Measurements from ENCODE around the gene SAP30BP.
A peak's percentile ranks its signal among the peaks of the same experiment; 100 is the strongest.

The SAP30BP gene

DNA sequence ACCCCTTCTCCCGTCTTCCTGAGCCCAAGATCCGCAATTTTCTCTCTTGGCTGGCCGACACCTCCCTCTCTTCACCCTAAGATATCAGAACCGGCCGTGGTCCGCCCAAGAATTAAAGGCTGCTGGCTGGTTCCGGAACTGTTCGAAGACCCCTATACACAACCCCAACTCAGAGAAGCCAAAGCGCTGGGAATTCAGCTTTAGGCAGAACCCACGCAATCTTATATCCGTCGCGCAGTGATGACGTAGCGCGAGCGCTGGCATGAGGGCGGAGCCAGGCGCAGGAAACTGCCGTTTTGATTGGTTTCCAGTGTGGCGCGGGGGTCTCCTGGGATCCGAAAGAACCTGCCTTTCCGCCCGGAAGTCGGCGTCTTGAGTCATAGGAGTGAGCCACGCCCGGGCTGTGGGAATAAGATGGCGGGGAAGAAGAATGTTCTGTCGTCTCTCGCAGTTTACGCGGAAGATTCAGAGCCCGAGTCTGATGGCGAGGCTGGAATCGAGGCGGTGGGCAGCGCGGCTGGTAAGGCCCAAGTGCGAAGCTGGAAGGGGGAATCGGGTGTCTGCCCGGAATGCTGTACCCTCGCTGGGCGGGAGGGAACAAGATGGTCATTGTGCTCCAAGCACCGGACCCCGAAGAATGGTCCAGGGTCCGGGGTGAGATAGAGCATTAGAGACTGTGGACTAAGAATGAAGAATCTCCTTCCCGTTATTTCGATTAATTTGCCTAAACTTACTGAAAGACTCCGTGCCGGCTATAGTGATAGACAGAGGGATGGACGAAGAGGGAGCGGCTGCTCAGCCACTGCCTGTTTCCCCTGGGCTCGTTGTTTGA, at the start of gene SAP30BP, which contains the start of gene RECQL5:
Gene SAP30BP (plus strand): TSS at position 380 of the 832 bp plus-strand sequence. CDS start 35 bp downstream, at position 415.
Gene RECQL5 (minus strand): TSS at position 196 of the 832 bp plus-strand sequence. CDS start 597 bp downstream, outside the sequence.
- DNase-seq: peak; percentile 98

DNA sequence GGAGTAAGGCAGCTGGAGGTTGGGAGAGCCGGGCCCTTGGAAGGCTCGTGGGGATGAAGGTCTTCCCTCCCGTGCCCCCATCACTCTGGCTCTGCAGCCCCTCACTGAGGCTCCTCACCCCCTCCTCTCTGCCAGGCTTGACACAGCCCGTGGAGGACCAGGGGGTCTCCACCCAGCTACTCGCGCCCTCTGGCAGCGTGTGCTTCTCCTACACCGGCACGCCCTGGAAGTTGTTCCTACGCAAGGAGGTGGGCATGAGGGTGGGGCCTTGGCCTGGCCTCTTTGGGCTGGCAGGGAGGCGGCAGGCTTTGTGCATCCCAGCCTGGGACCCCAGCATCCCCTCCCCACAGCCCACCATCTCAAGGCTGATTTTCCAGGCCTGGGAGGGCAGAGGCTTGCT, 49.5 kb upstream of the SAP30BP start:
- no peak for DNase-seq

DNA sequence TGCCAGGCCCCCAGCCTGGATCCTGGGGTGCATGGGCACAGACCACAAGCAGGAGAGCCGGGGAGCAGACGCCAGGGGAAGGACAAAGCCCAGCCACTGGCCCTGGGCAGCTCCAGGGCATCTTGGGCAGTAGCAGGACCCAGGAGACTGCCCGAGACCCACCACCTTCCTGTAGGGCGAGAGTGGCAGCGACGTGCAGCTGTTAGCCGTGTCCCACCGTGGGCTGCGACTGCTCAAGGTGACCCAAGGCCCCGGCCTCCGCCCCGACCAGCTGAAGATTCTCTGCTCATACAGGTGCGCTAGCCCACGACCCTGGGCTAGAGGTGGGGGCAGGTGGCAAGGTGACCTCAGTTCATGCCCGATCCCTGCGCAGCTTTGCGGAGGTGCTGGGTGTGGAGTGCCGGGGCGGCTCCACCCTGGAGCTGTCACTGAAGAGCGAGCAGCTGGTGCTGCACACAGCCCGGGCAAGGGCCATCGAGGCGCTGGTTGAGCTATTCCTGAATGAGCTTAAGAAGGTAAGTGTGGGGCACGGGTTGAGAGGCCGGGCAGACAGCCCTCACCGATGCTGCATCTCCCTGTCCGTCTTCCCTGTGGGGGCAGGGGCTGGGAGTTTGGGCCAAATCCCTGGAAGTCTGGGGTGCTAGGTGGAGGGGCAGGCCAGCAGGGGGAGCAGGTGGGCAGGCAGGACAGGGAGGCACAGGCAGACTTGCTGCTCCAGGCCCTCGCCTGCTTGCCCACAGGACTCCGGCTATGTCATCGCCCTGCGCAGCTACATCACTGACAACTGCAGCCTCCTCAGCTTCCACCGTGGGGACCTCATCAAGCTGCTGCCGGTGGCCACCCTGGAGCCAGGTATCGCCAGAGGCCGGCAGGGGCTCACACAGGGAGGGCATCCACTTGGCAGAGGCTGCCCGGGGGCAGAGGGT, 47.4 kb upstream of the SAP30BP start:
- peak; percentile 42 for DNase-seq

DNA sequence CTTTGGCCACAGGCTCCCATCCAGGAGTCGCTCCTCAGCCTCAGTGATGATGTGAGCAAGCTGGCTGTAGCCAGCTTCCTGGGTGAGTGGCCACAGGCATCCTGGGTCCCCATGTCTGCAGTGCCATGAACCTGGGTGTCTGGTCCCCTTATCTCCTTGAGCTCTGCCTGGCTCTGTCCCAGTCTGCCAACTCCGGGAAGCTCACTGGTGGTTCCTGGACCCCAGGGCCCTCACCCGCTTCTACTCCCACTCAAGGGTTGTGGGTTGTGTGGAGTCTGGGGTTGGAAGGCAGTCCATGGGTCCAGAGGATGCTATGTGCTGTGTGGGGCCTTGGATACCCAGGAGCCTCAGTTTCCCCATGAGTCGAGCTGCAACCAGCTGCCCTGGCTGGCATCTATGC, 45.6 kb upstream of the SAP30BP start:
- no peak for DNase-seq

DNA sequence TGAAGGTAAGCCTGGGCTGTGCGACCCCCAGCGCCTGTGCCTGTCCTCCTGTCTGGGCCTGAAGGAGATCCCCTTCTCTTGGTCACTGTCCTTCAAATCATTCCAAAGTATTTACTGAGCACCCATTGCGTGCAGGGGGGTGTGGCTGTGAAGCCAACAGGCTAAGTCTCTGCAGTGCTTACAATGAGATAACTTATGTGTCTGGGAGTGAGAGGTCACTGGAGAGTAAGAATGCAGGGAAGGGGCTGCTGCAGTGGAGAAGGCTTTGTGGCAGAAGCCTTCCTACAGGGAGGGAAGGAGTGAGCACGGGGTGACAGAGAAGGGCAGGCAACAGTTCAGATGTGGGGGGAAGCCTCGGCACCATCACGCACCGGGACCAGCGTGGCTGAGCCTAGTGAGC, 45.1 kb upstream of the SAP30BP start:
- DNase-seq: no peak

DNA sequence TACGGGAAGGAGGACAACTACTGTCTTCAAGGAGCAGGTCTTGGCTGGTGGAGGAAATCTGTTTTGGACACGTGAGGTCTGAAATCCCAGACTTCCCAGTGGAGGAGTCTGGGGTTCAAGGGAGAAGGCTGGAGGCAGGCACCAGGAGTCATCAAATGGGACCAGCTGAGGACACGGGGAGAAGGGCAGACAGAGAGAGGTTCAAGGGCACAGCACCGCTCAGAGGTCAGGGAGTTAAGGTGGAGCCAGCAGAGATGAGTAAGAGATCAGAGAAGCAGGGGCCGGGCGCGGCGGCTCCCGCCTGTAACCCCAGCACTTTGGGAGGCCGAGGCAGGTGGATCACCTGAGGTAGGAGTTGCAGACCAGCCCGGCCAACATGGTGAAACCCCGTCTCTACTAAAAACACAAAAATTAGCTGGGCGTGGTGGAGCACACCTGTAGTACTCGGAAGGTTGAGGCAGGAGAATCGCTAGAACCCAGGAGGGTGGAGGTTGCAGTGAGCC, 44.3 kb upstream of the SAP30BP start:
- no peak for DNase-seq

DNA sequence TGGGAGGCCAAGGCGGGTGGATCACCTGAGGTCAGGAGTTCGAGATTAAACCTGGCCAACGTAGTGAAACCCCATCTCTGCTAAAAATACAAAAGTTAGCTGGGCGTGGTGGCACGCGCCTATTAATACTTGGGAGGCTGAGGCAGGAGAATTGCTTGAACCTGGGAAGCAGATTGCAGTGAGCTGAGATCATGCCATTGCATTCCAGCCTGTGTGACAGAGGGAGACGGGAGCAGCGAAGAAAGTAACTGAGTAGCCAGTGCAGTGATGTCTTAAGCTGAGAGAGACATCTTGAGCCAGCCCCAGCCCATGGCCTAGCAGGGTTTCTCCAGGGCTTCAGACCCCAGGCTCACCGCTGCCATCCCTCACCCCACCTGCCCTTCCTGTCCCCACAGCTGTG, 43.8 kb upstream of the SAP30BP start:
- DNase-seq: no peak

DNA sequence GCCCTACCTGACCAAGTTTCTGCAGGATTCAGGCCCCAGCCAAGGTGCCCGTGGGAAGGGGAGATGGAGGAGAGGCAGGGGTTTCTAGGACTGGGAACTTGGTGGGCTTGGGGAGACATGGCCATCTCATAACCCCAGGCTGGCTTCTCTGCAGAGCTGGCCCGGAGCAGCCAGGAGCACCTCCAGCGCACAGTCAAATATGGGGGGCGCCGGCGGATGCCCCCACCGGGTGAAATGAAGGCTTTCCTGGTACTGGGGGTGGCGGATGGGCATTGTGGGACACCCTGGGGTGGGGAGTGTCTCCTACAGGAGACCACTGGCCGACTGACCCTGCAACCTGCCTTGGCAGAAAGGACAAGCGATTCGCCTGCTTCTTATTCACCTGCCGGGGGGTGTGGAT, 43.1 kb upstream of the SAP30BP start:
- DNase-seq: no peak

DNA sequence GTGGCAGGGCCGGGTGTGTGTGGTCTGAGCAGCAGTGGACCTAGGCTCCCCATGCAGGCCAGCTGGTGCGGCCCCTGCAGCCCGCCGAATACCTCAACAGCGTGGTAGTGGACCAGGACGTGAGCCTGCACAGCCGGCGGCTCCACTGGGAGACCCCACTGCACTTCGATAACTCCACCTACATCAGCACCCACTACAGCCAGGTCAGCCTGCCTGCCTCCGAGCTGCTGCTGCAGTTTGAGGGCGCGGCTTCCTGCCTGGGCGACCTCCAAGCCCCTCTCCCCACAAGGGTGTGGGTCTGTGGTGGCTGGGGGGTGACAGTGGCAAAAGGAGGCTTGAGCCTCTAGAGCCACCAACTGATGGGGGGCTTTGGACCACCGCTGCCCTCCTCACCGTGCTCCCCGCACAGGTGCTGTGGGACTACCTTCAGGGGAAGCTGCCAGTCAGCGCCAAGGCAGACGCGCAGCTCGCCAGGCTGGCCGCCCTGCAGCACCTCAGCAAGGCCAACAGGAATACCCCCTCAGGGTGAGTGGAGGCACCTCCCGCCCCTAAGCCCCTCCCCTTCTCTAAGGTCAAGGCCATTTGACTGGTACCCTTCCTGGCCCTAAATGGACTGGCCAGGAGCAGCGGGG, 42.3 kb upstream of the SAP30BP start:
- no peak for DNase-seq

DNA sequence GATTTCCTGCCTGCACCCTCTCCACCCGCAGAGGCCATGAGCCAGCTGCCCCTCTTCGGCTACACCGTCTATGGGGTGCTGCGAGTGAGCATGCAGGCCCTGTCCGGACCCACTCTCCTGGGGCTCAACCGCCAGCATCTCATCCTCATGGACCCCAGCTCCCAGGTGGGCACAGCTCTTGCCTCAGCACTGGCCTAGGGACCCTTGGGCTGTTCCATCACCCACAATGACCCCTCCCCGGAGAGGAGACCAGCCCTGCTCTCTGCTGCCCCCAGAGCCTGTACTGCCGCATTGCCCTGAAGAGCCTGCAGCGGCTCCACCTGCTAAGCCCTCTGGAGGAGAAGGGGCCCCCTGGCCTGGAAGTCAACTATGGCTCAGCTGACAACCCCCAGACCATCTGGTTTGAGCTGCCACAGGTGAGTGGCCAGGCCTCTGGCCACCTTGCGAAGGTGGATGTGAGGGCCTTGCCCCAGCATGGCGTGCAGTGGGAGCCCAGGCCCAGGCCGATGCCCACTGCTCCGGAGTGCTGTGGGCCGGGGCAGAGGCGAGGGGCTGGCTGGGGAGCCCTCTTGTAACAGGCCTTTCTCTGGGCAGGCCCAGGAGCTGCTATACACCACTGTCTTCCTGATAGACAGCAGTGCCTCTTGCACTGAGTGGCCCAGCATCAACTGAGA, 41.2 kb upstream of the SAP30BP start:
- DNase-seq: peak; percentile 38

DNA sequence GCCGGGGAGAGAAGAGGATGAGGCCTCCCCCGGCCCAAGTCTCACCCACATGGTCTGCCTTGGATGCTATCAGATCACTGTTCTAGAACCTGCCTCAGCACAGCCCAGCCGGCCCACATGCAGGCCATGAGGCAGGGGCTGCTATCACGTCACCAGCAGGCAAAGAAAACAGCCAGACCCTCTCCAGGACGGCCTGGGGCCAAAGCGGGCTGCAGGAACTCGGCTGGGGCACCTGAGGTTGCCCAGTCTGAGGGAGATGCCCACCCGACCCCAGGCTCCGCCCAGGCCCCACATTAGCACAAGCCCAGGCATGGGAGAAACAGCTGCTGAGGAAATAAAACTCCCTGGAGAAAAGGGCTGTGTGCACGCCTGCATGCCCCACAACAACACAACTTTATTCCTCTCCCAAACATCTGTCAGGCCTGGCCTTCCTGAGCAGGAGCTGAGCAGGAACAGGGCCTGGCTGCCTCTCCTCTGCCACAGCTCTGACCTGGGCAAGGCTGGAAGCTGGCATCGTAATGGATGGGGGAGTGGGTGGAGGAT, 40.6 kb upstream of the SAP30BP start:
- DNase-seq: no peak

DNA sequence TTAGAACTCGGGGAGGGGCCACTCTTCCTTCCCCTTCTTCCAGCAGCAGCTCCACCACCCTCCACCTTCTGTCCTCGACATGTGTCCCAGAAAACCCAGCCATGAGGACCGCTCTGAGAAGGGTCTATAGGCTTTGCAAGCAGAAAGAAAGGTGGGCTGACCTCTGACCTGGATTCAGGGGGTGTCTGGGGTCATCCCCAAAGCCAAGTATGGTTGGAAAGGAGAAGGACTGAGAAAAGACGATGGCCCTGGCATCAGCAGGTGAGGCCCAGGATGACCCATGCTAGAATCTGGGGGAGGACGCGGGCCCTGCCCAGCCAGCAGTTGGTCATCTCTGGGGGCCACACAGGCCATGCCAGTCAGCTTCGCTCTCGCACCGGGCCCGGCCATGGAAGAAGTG, 40.0 kb upstream of the SAP30BP start:
- DNase-seq: no peak

DNA sequence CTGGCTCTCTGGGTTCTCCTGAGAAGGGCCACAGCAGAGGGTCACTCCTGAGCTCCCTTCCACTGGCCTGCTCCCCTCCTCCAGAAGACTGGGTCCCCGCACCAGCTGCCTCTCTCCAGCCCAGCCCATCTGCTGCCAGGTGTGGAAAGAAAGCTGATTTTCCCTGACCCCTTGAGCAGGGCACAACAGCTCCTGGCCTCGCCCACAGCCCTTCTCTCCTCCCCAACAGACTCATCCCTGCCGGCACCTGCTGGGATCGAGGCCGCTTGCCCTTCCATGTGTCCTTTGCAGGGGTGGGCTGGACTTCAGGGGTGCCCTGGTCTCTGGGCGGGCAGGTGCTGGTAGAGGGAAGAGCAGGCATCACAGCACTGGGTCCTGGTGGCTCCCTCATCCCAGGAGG, 38.7 kb upstream of the SAP30BP start:
- no peak for DNase-seq

DNA sequence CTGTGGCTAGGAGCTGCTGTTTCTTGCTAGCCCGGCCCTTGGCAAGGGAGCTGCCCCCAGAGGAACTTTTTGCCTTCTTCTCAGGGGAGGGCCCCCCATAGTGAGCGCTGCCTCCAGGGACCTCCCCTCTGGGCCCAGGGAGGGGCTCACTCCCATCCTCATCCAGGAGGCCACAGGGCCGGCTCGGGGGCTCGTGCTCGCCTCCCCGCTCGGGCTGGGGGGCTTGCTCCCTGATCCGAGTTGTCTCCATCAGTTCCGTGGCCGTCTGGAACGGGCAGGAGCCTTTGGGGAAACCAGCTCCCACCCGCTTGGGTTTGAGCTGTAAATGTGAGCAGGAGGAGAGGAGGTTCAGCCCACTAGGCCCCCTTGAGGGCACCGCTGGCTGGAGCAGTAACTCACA, 38.0 kb upstream of the SAP30BP start:
- no peak for DNase-seq

DNA sequence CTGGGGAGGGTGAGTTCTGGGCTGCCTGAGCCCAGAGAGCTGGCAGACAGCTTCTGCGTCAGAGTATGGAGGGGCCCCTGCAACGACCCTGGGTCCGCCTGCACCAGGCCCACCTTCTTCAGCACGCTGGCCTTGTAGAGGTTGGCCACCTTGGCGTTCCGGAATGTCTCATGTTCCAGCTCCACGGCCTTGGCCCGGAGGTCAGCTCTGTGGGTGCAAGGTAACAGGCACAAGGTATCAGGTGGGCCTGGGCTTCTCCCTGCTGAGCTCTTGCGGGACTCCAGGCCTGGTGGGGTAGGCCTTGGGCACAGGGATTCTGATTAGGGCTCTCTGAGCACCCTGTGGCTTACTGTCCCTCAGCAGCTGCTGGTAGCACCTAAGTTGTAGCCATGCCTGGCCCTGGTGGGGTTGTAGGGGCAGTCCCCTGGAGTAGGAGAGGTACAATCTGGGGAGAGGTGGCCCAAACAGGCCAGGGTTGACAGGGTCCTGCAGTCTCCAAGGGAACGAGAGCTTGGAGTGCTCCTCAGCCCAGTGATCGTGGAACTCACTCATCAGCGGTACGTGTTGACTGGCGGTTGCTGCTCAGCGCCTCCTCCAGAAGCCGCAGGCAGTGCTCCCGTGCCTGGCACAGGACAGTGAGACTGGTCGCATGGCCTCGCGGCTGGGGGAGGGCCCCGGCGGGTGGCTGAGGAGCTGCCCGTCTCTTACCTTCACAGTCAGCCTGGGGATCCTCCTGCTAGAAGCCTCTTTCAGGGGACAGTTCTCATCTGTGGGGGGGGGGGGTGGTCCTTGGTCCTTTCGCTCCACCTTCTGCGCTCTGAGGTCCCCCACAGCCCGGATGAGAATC, 36.8 kb upstream of the SAP30BP start:
- no peak for DNase-seq

DNA sequence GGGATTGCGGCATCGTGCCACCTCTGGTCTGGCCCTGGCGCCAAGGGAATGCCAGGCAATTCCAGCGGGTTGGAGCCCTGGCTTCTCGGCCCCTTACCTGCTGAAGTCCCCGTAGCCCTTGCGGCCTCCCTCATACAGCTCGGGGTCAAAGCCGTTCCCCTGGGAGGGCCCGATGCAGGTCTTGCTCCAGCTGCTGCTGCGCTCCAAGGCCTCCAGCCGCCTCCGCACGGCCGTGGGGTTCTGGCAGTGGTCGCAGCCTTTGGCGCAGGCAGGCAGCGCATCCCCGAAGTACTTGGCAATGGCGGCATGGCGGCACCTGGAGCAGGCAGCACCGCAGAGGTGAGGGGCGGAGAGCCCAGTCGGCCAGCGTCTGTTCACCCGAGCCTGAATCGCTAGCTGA, 35.8 kb upstream of the SAP30BP start:
- DNase-seq: no peak

DNA sequence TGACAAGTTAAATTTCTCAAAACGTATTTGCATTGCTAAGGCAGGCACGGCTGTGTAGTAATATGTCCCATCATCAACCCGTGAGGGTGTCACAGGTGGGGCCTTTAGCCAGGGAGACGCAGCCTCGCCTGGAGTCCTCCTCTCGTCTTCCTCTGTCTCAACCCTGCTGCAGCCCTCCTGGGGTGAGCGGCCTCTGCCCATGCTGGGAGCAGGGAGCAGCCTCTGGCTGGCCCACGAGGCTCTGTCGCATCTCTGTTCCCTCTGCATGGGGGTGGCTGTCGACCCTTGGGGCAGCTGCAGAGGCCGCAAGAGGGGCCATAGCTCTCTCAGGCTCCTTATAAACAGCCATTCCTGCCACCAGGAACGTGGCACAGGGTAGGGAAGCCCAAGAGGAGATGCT, 34.7 kb upstream of the SAP30BP start:
- DNase-seq: no peak

DNA sequence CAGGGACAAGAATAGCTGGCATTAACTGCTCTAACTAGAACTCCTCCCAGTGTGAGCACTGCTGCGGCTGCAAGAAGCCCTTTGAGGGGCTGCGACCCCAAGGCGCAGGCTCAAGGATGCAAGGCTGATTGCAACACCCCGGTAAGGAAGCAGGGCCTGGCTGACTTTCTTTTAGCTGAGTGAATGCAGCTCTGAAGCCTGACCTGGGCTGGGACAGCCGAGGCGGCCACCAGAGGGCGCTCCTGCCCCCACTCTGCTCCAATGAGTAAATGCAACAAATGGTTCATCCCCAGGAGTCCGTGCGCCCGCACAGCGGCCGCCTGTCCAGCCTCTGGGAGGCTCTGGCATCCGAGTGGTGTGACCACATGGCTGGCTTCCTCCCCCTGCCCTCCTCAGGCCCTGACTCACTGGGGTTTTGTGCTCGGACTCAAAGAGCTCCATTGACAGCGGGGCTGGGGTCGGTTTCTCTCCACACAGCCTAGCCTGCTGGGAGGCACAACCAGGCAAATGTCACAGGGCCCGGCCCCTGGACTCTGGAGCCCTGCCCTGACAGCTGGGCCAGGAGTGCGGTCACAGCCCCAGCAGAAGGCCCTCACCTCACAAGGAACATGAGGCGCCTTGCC, 34.2 kb upstream of the SAP30BP start, which contains the start of gene SMIM5:
Gene SMIM5 (plus strand): TSS at position 572 of the 623 bp plus-strand sequence. CDS start 6,768 bp downstream, outside the sequence.
- DNase-seq: peak; percentile 89

DNA sequence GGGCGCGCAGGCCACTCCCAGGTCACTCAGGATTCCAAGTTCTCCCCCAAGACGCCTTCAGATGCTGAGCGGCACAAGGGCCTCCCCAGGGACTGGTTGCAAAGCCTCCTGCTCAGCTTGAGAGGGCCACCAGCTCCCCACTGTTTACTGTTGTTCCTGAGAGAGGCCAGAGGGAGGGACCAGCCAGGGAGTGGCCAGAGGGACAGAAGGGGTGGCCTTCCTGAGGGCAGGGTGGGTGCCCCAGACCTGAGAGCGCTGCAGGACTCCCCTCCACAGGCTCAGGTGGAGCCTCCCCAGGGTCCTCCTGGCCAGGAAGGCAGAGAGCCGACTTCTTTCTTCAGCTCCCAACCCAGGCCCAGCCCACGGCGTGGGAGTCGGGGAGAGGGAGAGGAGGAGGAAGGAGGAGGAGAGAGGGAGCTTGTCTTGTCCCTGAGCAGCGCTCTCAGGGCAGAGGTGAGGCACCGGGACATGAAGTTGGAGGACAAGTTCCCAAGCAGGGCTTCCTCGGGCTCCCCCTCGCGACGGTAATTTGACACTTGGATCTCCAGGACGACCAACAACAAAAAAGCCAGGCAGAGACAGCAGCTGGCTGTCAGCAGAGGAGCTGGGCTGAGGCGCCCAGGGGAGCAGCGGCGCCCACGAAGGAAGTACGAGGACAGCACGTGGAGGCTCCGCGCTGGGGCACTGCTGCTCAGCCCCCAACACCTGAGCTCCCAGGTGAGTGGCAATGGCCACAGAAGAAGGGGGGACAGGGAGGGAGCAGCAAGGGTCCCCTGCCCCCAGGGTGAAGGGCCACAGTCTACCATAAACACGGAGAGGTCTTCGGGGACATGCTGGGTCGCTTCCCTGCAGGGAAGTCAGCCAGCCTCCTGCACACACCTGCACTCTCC, 33.4 kb upstream of the SAP30BP start:
- DNase-seq: peak; percentile 68

DNA sequence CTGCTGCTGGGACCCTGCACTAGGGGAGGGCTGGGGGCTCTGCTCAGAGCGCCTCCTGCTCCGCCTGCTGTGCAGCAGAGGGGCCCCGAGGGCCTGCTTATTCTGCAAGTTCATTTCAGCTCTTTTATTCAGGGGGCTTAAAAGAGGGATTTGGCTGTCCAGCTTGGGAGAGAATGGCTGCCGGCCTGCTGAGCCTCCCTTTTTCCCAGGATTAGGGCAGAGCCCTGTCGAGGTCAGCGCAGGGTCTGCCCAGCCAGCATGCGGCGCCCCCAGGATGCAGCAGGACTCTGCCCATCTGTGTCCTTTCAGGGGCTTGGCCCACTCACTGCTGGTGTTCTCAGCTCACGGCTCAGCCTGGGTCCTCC, 32.8 kb upstream of the SAP30BP start:
- no peak for DNase-seq

Data from stimulated activated CD4-positive, alpha-beta T cell treated with anti-CD3 and anti-CD28 coated beads, Interleukin-15, amount 100 ng/mL, for 24 hours (primary cell).